ENCODE results near the gene MARCHF2.

DNA sequence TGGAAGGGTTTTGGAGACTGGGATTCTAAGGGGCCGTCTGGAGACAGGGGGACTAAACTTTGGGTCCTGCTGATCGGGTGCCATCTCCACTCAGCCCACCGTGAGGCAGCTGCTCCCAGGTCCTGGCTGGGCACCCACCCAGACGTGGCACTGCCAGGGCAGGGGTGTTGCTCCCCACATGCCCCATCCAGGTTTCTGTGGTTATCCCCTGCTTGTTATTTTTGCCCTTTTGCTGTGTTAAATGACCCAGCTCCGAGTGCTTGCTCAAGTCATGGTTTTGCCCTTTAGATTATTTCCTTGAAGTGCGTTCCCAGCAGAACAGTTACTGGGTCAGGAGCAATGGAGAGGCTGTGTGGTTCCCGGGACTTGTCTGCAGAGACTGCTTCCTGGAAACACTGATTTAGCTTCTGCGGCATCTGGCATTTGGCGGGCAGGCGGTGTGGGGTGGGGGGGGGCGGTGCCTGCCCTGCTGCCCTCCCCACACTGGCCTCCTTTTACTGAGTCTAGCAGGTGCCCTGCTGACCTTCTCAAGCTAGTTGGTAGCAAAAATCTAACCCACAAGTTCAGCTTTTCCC is 21.0 kb upstream of the MARCHF2 start:
- TF ChIP-seq OSR1 (CRISPR knock-in tag; IDR thresholded peaks at IDR 0.05), result no peak
- TF ChIP-seq ZNF70 (CRISPR knock-in tag; IDR thresholded peaks at IDR 0.05), result no peak
- TF ChIP-seq TOX (CRISPR knock-in tag; IDR thresholded peaks at IDR 0.05; ENCODE audit: borderline replicate concordance), result no peak
- TF ChIP-seq SNAI2 (CRISPR knock-in tag; IDR thresholded peaks at IDR 0.05), result no peak
- no peak for TF ChIP-seq CSRNP3 (CRISPR knock-in tag; IDR thresholded peaks at IDR 0.05)
- TF ChIP-seq ZFP30 (CRISPR knock-in tag; IDR thresholded peaks at IDR 0.05), result no peak
- TF ChIP-seq, protein P1, sequence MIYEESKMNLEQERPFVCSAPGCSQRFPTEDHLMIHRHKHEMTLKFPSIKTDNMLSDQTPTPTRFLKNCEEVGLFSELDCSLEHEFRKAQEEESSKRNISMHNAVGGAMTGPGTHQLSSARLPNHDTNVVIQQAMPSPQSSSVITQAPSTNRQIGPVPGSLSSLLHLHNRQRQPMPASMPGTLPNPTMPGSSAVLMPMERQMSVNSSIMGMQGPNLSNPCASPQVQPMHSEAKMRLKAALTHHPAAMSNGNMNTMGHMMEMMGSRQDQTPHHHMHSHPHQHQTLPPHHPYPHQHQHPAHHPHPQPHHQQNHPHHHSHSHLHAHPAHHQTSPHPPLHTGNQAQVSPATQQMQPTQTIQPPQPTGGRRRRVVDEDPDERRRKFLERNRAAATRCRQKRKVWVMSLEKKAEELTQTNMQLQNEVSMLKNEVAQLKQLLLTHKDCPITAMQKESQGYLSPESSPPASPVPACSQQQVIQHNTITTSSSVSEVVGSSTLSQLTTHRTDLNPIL (CRISPR knock-in tag; IDR thresholded peaks at IDR 0.05; ENCODE audit: low read depth), result no peak
- no peak for TF ChIP-seq ZNF565 (CRISPR knock-in tag; conservative IDR thresholded peaks at IDR 0.05; ENCODE audit: low read depth)
- TF ChIP-seq ARNTL (CRISPR knock-in tag; IDR thresholded peaks at IDR 0.05; ENCODE audit: borderline replicate concordance, low read depth), result no peak
- no peak for TF ChIP-seq ZFP3 (CRISPR knock-in tag; IDR thresholded peaks at IDR 0.05)
- TF ChIP-seq RARB (CRISPR knock-in tag; IDR thresholded peaks at IDR 0.05), result no peak
- no peak for TF ChIP-seq ISL1 (CRISPR knock-in tag; IDR thresholded peaks at IDR 0.05)
